K562 (cell line): ENCODE data around the gene KCNIP2. TPM values are rescaled to one million over a fixed set of nuclear protein-coding genes. Genes with fewer than 3 reads are reported as not detected.

Experiments
- ARHGAP35 ChIP-seq: fragments of 450-650 bp; IDR thresholded peaks from 2 replicates; pipeline ENCODE4 v1.6.1; 2018; ENCODE audit not compliant: partially characterized antibody
- ARID3A ChIP-seq: IDR thresholded peaks from 2 replicates; pipeline ENCODE4 v1.6.1; 2012; ENCODE audit warnings: low read depth, low read length, improper control_type of control experiment, borderline replicate concordance
- BRF2 ChIP-seq: IDR thresholded peaks from 3 replicates; pipeline ENCODE4 v1.6.1; 2011; ENCODE audit warnings: borderline replicate concordance, mild to moderate bottlenecking; ENCODE audit not compliant: insufficient read length, insufficient read depth
- CHAMP1 ChIP-seq: fragments of 450-650 bp; IDR thresholded peaks from 2 replicates; pipeline ENCODE4 v1.6.1; 2016; ENCODE audit warnings: mild to moderate bottlenecking
- DEAF1 ChIP-seq: fragments of 450-650 bp; formaldehyde crosslinking; IDR thresholded peaks from 2 replicates; pipeline ENCODE4 v1.4.0; 2020; ENCODE audit warnings: mild to moderate bottlenecking, moderate library complexity
- FOSL1 ChIP-seq: fragments of 200-800 bp; sonication (Bioruptor generic); conservative IDR thresholded peaks from 2 replicates; pipeline ENCODE4 v1.6.1; 2016; ENCODE audit warnings: missing genetic modification characterization, missing compliant biosample characterization
- SLC30A9 ChIP-seq: fragments of 250-450 bp; sonication (Bioruptor Pico); IDR thresholded peaks from 2 replicates; pipeline ENCODE4 v1.8.0; 2022; ENCODE audit warnings: mild to moderate bottlenecking, moderate library complexity
- THRA ChIP-seq: fragments of 450-650 bp; IDR thresholded peaks from 2 replicates; pipeline ENCODE4 v1.6.1; 2017; ENCODE audit warnings: mild to moderate bottlenecking, moderate library complexity
- ZBTB12 ChIP-seq: fragments of 250-450 bp; sonication (Bioruptor Pico); IDR thresholded peaks from 2 replicates; pipeline ENCODE4 v1.4.0; 2020
- ZHX1 ChIP-seq: fragments of 150-350 bp; conservative IDR thresholded peaks from 2 replicates; pipeline ENCODE4 v1.6.1; 2014; ENCODE audit warnings: low read length
- ZNF12 ChIP-seq: sonication (generic); formaldehyde crosslinking; IDR thresholded peaks from 2 replicates; pipeline ENCODE4 v1.4.0; 2020; ENCODE audit warnings: mild to moderate bottlenecking, missing genetic modification reagents
- ZNF143 ChIP-seq: sonication (generic); formaldehyde crosslinking; IDR thresholded peaks from 2 replicates; pipeline ENCODE4 v1.9.0; 2022; ENCODE audit warnings: mild to moderate bottlenecking, missing genetic modification reagents
- ZNF57 ChIP-seq: fragments of 450-650 bp; formaldehyde crosslinking; IDR thresholded peaks from 2 replicates; pipeline ENCODE4 v1.4.0; 2020; ENCODE audit warnings: mild to moderate bottlenecking, moderate library complexity
- polyA plus RNA-seq, 8 experiments: library from polyadenylated mRNA; depleted of rRNA in 4 of 8; stranded (reverse) in 5 of 8; unstranded in 3 of 8; fragments of >200 nt; fragmentation: Nextera tagmentation in 2 of 8; fragmentation: Illumina TruSeq in 1 of 8; extraction: Ambion mirVana in 2 of 8; extraction: Trizol in 1 of 8; gene quantifications; 2 replicates each; pipeline versions ENCODE4 v1.2.1 to v1.2.3, GENCODE V29; 2011 to 2014; ENCODE audit warnings: inconsistent platforms in 1 of 8, missing spikeins in 1 of 8
- total RNA-seq, 7 experiments: library from RNA; depleted of rRNA in 6 of 7; stranded (reverse); fragments of >200 nt in 6 of 7; fragmentation: Illumina TruSeq in 2 of 7; extraction: Trizol in 2 of 7; gene quantifications; 2 replicates each; pipeline versions ENCODE4 v1.2.1 to v1.2.3, GENCODE V29; 2011 to 2021; ENCODE audit warnings: low replicate concordance in 1 of 7

Gene KCNIP2
- total and polyA plus RNA-seq, 9 of the 15 experiments (the other 6 are each of a cell fraction or from before 2014, with no cell fraction given), result 2.5 to 7.6 (median 4.1) TPM

GRCh38 chr10:101782811-101783735, 60.5 kb downstream of the KCNIP2 start, which contains the start of gene NPM3 (continued):
- TF ChIP-seq ZHX1 (no peak), ZBTB12 (CRISPR knock-in tag) (peak; percentile 76), ZNF57 (CRISPR knock-in tag) (no peak), DEAF1 (CRISPR knock-in tag) (no peak), ZNF143 (CRISPR knock-in tag) (no peak), CHAMP1 (no peak), ZNF12 (CRISPR knock-in tag) (no peak), ARHGAP35 (no peak), SLC30A9 (CRISPR knock-in tag) (no peak), BRF2 (no peak), ARID3A (no peak), FOSL1 (no peak), THRA (no peak)
